ENCODE measurements around the gene NEK6. TPM values are rescaled to one million over a fixed set of nuclear protein-coding genes. Genes with fewer than 3 reads are reported as not detected.

NEK6 gene
- total RNA-seq, 1 donor from 2014 or later = 24.9 TPM

DNA sequence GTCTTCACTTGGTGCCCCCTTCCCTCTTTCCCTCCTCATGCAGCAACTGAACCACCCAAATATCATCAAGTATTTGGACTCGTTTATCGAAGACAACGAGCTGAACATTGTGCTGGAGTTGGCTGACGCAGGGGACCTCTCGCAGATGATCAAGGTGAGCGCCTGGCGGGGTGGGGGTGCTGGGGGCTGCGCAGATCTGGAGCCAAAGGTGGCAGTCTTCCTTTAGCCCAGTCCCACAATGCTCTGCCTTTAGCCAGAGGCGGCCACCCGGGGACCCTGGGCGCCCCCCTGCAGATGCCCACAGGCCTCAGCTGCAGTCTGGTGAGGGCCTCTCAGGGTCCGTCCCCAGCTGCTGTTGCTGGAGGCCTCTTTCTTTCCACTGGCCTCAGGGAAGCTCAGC, 63.7 kb downstream of the NEK6 start:
- DNase-seq (ENCODE audit: low spot score) = no peak

DNA sequence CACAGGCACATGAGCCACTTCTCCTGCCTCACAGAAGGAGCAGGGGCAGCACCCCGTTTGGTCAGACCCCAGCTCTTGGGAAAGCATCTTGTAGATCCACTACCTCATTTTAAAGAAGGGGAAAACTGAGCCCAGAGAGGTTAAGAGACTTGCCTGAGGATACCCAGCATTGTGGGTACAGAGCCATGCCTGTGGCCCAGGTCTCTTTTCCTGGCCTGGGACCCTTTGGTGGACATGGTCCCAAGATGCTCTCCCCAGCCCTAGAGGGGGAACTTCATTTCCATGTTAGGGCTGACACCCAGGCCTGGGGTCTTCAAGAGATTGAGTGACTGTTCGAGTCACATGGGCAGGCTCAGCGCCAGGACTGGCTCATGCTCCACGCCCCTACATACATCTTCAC, 64.2 kb downstream of the NEK6 start:
- DNase-seq (ENCODE audit: low spot score) = no peak

DNA sequence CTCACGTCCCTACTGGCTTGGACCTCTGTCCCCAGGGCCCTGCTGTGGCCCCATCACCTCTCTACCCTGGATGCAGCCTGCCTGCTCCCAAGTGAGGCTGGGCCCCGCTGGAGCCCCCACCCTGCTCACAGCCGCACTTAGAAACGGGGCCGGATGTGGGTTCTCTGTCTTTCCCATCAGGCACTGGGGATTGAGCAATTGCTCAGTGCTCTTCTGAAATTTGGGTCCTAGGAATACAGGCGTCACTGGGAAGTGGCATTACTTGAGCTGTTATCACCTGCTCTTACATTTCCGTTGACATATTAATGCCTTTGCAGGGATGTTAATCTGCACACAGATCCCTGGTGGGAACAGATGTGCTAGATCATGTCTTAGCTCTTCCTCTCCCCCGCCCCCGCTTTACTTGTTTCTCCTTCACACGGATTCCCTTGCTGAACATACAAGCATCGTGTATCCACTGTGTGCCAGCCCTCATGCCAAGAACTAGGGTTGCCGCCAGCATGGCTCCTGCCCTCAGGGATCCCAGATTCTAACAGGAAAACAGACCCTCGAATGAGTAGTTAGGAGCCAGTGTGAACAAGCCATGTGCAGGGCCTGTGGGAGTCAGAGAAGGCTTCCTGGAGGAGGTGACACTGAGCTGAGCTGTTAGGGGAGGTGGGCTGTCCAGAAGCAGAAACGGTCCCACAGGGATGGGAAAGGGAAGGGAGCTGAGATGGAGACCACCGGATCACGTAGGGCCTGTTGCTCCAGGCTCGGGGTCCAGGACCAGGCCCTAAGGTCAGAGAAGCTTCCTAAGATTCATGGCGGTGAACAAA, 65.1 kb downstream of the NEK6 start:
- DNase-seq (ENCODE audit: low spot score) = no peak

DNA sequence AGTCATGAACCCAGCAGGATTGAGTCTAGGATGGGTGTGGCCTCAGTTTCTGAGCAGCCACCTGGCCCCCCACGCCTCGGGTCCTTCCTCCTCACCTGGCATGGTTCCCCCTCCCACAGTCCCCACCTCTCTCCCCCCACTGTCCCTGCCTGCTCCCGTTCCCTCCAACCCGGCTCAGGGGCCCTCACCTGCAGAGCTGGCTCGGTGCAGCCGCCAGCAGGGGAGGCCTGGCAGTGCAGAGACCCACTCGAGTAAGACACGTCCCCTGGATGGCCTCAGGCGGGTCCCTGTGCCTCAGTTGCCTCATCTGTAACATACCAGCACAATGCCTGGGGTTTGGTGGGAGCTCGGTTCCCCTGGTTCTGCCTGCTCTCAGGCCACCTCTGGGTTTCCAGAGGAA, 66.2 kb downstream of the NEK6 start:
- no peak for DNase-seq (ENCODE audit: low spot score)

DNA sequence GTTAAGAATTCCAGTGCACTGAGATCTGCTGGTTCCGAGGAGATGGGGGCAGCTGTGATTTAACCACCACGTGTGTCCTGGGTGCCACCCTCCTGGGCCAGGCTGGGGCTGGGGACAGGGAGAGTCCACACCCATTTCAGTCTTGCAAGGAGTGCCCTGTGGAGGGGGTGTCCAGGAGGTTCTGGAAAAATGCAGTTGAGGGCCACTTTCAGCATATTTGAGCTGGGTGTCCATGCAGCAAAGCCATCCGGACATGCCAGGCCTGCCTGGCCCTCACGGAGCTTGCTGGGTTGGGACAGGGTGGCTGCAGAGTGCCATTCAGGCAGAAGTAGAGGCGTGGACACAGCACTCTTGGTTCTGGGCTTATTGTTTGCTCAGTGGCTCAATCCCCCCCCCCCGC, 68.1 kb downstream of the NEK6 start:
- no peak for DNase-seq (ENCODE audit: low spot score)

DNA sequence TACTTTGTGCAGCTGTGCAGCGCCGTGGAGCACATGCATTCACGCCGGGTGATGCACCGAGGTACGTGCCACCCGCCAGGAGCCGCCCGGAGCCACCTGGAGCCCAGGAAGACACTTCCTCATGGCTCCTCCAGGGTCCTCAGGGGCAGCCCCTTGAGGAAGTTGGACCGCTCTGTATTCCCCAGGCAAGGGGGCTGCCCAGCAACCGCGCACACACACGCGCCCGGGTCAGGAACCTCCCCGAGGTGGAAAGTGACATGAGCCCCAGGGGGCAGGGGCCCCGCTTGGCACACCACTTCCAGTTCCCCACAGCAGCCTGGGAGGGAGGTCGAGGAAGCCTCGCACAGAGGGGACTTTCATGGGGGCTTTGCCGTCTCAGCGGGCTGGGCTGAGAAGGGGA, 68.6 kb downstream of the NEK6 start:
- DNase-seq (ENCODE audit: low spot score) = no peak

DNA sequence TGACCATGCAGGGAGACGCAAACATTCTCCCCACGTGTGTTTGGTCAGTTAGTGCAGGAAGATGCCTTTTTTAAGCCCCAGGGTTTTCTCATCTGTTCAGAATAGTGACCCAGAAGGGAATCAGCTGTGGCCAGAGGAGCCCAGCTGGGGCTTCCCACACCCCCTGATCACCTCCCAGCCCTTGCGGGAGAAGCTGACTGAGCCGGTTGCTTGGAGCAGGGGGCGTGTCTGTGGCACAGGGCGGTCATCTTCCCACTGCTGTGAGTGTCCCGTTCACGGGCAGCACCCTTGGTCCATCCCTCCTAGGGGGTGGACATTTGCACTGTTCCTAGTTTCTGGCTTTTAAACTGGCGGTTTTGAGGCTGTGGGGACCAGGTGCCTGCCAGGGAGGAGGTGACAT, 69.7 kb downstream of the NEK6 start:
- DNase-seq (ENCODE audit: low spot score) = no peak

DNA sequence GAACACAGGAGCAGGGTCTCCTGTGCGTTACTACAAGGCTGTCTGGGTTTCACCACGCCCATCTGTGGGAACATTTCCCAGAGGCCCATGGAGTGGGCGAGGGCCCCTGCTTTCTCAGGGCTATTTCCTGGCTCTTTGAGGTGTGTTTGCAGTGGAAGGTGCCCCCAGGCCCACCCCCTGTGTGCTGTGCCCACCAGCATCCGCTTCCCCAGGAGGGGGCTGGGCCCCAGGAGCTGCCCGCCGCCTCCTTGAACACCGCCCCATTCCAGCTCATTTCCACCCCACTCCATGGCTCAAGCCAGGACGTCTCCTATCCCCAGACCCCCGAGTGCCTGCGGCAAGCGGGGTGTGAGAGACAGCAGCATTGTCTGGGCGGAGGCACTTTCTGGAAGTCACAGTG, 70.5 kb downstream of the NEK6 start:
- no peak for DNase-seq (ENCODE audit: low spot score)

DNA sequence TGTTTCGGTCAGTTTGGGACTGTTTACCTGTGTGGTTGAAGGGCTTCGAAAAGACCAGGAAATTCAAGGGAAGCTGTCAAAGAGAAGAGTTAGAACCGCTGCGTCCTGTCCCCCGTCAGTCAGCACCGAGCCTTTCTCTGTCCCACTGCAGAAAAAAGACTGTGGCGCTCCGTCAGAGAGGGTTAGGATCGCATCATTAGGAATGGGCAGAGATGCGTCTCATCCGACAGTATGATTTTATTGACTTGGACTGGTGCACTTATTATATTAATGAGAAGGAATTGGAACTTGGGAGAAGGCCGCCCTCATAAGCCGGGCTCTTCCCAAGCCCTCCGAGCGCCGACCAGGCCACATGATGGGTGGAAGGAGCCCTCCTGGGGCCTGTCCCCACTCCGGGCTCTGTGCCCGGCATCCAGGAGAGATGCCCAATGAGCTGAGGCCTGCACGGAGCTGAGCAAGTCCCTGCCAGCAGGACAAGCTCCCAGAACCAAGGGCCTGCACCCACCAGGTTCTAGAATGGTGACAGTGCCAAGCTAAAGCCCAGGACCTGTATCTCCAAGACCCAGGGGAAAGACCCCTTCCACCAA, 71.5 kb downstream of the NEK6 start:
- no peak for DNase-seq (ENCODE audit: low spot score)

DNA sequence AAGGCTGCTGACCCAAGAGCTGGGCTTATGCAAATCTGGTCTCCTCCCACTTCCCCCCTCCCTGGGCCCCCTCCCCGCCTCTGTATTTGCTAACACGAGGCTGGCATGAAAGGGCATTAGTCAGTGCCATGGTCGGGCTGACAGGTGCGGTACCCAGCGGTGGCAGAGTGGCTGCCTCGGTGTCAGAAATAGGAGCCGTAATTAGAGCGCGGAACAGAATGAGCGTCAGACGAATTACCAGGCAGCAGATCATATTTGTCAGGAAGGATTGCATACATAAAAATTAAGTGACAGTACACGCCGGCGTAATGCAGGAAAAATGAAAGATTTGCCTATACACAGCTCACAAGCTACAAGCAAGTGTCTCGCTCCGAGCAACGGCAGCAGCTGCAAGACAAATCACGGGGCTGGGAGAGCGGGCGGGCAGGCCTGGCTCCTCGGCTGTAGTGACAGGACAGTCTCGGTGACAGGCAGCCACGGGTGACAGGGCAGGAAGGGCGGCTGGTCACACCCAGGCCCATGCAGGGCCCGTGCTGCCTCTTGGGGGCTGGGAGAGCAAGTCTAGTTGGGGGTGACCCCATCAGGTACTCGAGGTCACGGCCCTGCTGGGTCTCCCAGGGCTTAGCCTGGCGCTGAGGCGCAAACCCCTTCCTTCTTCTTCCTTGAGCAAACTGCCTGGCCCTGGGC, 72.4 kb downstream of the NEK6 start:
- DNase-seq (ENCODE audit: low spot score) = no peak

DNA sequence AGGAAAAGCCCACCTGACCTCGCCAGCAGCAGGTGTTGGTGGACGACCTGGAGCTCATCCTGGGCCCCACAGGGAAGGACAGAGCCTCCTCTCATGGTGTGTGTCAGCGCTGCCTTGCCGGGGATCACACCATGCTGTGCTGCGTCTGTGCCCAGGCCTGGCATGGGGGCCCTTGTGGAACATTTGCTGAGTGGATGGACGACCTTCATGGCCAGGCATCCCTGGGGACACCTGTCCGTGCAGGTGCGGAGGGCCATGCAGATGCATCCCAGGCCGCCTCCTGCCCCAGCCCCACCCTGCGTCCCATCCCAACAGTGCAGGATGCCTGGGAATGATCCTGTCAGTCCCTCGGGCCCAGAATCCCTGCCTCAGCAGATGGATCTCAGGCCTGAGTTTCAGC, 73.8 kb downstream of the NEK6 start:
- DNase-seq (ENCODE audit: low spot score) = no peak

DNA sequence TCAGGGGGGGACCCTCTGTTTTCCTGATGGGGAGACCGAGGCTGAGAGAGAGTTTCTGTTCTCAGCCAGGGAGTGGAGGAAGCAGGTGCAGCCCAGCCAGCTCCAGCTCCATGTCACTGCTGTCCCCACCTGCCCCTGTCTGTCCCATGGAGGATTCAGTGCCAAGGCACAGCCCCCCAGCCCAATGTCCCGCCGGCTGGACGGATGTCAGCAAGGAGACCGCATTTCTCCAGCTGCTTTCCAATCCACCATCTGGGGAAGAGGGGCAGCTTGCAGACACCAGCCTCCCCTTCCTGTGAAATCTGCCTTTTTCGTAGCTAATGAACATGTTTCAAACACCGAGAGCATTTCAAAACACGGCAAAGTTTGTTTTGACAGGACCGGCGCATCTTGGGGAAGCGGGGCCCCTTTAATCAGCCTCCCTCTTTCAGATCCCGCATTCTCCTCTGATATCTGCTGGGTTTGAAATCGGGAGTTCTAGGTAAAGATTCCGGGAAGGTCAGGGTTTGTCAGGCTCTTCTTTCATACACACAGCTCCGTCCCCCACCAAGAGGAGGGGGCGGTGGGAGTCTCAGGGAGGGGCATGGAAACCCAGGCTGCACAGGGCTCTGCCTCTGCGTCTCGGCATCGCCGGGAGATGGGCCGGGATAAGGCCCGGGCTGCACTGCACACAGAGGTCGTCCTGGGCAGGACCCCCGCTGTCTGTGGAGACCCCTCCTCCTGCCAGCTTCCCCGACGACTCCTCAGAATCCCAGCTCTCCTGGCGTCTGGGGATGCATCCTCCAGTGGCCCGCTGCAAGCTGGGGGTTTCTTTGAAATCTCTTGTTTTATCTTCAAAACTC, 74.8 kb downstream of the NEK6 start:
- DNase-seq (ENCODE audit: low spot score) = no peak

DNA sequence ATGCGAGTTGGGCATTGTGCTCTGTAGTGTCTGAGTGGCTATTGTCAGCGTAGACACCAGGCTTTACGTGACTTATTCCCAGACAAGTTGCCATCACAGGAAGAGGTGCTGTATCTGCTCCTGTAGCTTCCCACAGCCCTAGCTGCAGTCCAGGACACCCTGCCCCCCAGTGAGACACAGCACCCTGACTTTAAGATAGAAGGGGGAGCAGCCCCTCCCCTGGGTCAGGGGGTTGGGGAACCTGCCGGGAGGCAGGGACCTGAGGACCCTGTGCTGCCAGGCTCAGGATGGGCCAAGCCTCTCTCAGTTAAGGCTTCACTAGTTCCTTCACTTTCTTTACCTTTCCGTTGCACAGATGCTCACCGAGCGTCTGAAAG, 75.4 kb downstream of the NEK6 start:
- no peak for DNase-seq (ENCODE audit: low spot score)

DNA sequence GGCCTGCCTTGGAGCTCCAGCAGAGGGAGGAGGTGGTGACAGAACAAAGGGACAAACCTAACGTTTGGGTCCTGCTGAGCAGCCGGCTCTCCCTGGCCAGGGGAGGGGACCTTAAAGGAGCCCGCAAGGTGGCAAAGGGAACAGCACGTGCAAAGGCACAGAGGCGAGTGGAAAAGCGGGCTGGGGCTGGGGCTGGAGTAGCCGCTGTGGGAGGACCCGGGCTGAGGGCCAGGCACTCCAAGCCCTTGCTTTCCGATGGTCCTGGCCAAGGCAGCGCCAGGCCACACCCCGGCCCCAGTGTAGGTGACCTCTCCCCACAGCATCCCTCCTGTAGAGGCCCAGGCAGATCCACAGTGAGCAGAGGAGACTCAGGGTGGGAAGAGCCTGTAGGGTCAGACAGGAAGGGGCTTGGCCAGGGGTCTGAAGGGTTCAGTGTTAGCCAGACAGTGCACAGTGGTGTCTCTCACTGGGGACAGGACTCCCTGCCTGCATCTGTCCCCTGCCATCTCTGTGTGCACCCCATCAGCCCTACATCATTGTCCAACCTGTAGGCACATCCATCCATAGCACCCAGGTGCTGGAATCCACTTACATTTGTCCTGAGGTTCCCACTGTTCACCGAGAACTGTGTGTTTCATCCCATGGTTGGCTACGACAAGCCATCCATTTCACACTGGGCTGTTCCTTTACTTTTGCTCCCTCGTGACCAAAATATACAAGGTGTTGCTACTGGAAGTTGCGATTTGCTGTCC, 77.0 kb downstream of the NEK6 start:
- no peak for DNase-seq (ENCODE audit: low spot score)

DNA sequence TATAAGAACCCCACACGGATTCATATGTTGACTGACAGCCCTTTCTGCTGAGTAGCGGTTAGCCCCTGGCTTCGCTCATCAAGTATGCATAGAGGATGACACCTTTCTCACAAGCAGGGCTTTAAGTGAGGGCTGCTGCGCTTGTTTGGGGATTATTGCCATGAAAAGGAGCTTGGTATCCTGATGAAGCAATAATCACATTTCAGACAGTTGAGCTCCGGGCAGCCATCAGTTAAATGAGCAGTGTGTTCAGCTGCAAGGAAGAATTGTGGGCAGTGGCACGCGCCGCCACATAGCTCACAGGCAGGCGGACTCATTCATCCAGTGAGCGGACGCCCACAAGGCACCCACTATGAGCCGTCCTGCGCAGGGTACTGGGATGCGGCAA, 77.6 kb downstream of the NEK6 start:
- DNase-seq (ENCODE audit: low spot score) = no peak

DNA sequence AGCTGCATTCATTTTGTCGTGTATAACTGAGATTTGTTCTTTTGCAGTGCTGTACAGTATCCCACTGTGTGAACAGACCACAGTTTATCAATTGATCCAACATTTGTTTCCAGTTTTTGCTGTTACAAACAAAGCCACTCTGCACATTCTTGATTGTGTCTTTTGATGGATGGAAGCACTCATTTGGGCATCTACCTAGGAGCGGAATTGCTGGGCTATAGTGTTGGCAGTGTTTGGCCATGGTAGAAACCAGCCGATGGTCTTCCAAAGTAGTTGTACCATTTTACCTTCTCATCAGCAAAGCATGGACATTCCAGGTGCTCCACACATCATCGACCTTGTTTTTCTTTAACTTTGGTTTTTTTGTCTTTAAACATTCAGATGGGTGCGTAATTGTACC, 79.8 kb downstream of the NEK6 start:
- no peak for DNase-seq (ENCODE audit: low spot score)

DNA sequence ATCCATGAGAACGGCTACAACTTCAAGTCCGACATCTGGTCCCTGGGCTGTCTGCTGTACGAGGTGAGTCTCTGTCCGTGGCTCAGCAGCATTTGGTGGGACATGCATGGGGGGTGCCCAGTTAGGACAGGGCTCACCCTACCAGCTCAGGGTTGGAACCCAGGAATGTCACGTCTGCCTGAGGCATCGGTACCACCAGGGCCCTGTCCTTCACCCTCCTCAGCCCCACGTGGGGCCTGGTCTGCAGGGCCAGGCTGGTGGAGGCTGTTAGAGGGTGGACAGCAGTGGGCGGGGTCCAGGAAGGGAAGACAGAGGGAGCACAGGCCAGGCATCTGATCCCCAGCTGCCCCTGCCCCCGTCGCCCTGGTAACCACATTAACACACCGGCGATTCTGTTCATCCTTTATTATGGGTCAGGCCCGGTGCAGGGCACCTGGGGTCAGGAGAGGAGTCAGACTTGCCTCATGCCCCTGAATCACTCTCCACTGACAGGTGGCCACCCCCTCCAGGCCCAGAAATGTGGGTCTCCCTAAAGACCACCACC, 81.9 kb downstream of the NEK6 start:
- no peak for DNase-seq (ENCODE audit: low spot score)

DNA sequence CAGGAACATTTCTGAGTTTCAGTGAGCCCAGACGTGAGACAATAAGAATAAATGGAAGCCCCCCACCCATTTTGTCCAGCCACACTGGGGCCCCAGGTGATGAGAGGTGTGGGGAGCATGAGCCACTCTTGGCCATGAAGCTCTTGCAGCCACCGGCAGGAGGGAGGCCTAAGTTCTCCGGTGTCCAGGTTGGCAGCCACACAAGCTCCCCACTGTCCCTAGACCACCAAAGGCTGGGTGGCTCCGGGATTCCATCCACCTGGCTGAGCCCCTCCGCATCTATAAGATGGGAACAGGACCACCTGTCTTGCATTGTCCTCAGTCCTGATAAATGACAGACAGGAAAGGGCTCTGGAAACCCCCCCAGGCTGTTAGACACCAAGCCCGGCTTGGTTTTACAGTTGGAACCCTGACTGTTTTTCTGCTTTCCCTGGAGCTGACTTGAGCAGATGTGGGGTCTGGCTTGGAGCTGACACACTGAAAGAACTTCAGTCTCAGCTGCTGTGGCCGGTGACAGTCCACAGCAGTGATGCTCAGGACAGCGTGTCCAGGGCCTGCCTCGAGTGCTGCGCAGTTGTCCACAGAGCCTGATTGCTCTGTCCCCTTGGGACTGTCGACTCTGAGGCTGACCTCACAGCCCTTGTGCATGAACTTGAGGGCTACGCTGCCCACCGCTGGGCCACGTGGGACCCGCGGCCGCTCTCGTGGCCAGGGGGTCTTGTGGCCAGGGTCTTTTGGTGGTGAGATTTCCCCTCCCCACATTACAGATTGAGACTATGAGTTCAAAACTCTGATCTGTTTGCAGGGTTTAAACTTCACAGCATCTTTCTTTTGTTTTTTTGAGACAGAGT, 82.7 kb downstream of the NEK6 start:
- no peak for DNase-seq (ENCODE audit: low spot score)

DNA sequence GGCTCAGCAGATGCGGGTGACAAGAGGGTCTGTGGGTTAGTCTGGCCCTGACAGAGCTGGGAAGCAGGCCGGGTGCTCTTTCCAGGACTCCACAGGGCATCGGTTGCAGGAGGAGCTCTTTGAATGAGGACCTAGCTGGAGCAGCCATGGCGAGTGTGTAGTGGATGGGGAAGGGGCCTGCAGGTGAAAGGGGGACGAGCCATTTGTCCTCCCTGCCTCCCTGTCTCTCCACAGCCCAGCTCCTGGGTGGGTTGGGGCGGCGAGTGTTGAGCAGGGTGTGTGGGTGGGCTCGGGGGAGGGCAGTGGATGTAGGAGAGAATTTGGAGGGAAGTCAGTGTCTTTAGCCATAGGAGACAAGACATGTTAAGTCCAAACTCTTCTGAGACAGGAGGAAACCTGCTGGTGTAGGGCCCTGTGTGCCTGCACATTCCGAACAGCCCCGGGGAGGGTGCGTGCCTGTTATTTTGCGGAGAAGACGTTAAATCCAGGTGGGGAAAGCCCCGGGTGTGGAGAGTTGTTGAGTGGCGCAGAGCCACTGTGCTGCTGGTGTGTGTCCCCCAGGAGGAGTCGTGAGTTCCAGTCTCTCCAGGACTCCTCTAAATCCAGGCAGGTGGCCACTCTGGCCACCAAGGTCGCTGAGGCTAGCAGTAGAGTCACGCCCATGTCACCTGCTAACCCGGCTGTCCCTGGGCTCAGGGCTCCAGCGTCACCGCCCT, 83.9 kb downstream of the NEK6 start:
- no peak for DNase-seq (ENCODE audit: low spot score)

DNA sequence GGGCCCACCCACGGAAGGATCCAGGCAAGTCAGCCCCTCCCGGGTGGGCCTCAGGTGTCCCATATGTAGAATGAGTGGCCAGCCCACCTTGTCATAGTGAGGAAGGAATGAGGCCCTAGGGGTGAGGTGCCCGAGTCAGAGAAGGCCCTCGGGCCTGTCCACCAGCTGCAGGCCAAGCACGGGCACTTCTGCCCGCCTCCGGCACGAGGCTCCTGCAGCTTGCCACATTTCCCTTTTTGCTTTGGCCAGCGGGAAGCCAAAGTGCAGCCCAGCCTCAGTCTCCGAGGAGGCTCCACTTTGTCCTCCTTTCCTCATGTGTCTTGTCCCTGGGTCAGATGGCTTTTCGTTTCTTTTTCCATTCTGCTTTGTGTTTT, 84.6 kb downstream of the NEK6 start:
- no peak for DNase-seq (ENCODE audit: low spot score)

Data from ureter (tissue), 1 donor.